Activated naive CD4-positive, alpha-beta T cell treated with anti-CD3 and anti-CD28 coated beads for 36 hours (primary cell): ENCODE measurements around the gene BACE1-AS. TPM values are rescaled to one million over a fixed set of nuclear protein-coding genes. Genes with fewer than 3 reads are reported as not detected.
"Not testable (repeated sequence)": the region's sequence is repeated elsewhere in the genome, so short reads cannot be mapped to it uniquely, and the experiment has no call there.

Experiments
- CTCF ChIA-PET: fragments of 350-600 bp; sonication (Branson Sonifier 250); formaldehyde crosslinking; loops from one replicate; lab custom pipeline; 2021; ENCODE audit warnings: antibody characterized with exemption; lab: Charles Lee
- DNase-seq: peaks from one replicate; pipeline ENCODE4 v3.0.0-alpha.2; 2020
- H3K27ac Mint-ChIP-seq: one replicate; pipeline ENCODE4 v1.8.0; 2021; ENCODE audit warnings: mild to moderate bottlenecking, mixed read lengths
- H3K27me3 Mint-ChIP-seq: one replicate; pipeline ENCODE4 v1.8.0; 2021; ENCODE audit warnings: low read depth, mixed read lengths
- H3K36me3 Mint-ChIP-seq: one replicate; pipeline ENCODE4 v1.8.0; 2021; ENCODE audit warnings: low read depth, mixed read lengths
- H3K4me1 Mint-ChIP-seq: one replicate; pipeline ENCODE4 v1.8.0; 2021; ENCODE audit warnings: low read depth, mixed read lengths
- H3K4me3 Mint-ChIP-seq: one replicate; pipeline ENCODE4 v1.8.0; 2021; ENCODE audit warnings: mild to moderate bottlenecking, moderate library complexity, mixed read lengths
- H3K9me3 Mint-ChIP-seq: one replicate; pipeline ENCODE4 v1.8.0; 2021; ENCODE audit warnings: mixed read lengths
- intact Hi-C: fragments of 100-400 bp; cut with micrococcal nuclease; formaldehyde crosslinking; loops from one replicate; pipeline ENCODE4 v1.15.1; 2023
- total RNA-seq, 2 experiments: library from RNA; stranded (reverse); gene quantifications; one replicate each; pipeline ENCODE4 v1.2.3, GENCODE V29; 2021

BACE1-AS gene
- total RNA-seq, result 1 to 10 TPM; 2.8 to 3.0 TPM

DNA sequence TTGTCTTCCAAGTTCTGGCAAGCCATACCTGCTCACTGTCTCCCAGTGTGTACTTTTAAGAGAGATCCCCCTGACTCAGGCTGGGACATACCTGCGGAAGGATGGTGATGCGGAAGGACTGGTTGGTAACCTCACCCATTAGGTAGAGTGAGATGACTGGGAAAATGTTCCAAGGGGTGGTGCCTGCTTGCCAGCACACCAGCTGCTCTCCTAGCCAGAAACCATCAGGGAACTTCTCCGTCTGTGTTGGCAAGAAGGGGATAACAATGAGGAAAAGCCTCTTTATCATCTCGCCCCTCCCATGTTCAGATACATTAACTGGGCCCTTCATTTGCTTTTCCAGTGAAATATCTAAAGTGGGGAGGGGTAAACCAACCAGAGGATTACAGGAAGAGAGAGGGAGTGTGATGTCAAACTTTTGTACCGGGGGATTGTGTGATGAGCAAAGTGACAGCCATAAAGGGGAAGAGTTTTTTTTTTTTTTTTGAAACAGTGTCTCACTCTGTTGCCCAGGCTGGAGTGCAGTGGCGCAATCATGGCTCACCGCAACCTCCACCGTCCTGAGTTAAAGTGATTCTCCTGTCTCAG is at the start of gene BACE1-AS:
TSS of gene BACE1-AS (plus strand) at position 538 of the 588 bp plus-strand sequence.
- Mint-ChIP-seq H3K27me3 (no peaks in the 10 kb centered on the region), H3K9me3 (no peaks in the 10 kb centered on the region), H3K27ac (no peak within 1 kb of the TSS), H3K4me1 (no peaks in the 10 kb centered on the region), H3K36me3 (peaks cover 7% of the 10 kb centered on the region), H3K4me3 (no peak within 1 kb of the TSS)
- intact Hi-C loops, result no loop called here
- CTCF ChIA-PET, result no interaction called here
- DNase-seq, result no peak

DNA sequence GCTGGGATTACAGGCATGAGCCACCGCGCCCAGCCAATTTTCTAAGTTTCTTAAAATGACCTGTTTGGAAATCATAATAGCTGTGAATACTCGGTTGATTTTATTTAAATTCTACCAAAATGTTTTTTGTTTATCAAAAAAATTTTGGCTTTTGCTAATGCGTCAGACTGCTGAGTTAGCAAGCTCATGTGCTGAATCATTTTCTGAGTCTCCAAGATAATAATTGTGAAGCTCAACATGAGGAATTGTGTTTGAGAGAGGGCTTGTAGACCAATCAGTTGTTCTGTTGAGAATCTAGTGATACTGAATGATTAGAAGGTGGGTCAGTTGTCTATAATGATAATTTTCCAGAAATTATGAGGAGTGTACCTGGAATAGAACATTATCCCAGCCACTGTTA is 42.8 kb upstream of the BACE1-AS start:
- no peaks in the 10 kb centered on the region for H3K27me3 Mint-ChIP-seq
- no peaks in the 10 kb centered on the region for H3K9me3 Mint-ChIP-seq
- no peak overlapping the region for H3K27ac Mint-ChIP-seq
- no peak overlapping the region for H3K4me3 Mint-ChIP-seq
- no peak for DNase-seq
- intact Hi-C loops, result no loop called here
- no peaks in the 10 kb centered on the region for H3K4me1 Mint-ChIP-seq
- CTCF ChIA-PET, result no interaction called here
- H3K36me3 Mint-ChIP-seq, result peaks cover 23% of the 10 kb centered on the region

DNA sequence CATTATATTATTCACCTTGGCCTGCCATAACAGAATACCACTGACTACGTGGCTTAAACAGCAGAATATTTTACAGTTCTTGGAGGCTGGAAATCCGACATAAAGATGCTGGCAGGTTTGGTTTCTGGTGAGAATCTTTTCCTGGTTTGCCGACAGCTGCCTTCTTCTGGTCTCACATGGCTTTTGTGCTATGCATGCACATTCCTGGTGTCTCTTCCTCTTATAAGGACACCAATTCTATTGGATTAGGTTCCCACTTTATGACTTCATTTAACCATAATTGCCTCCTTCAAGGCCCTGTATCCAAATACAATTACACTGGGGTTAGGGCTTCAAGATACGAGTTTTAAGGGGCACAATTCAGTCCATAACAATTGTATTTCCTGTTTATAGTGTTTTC is 41.6 kb upstream of the BACE1-AS start:
- H3K4me3 Mint-ChIP-seq, result no peak overlapping the region
- no peaks in the 10 kb centered on the region for H3K9me3 Mint-ChIP-seq
- no peak overlapping the region for H3K27ac Mint-ChIP-seq
- peaks cover 20% of the 10 kb centered on the region for H3K36me3 Mint-ChIP-seq
- CTCF ChIA-PET, result no interaction called here
- no peaks in the 10 kb centered on the region for H3K27me3 Mint-ChIP-seq
- intact Hi-C loops, result no loop called here
- no peaks in the 10 kb centered on the region for H3K4me1 Mint-ChIP-seq
- no peak for DNase-seq

DNA sequence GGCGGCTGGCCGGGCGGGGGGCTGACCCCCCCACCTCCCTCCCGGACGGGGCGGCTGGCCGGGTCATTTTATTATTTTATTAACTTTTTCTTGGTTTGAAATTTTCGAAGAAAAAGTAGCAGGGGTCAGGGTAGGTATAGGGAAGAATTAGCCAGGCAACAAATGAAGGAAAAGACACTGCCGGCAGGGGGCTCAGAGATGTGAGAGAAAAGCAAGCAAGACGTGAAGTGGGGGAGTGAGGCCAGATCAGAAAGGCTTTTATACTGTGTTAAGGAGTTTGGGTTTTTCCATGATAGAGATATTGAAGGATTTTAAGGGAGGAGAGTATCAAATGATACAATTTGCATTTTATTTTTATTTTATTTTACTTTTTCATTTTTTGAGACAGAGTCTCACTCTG is 39.6 kb upstream of the BACE1-AS start:
- H3K4me1 Mint-ChIP-seq, result no peaks in the 10 kb centered on the region
- no peaks in the 10 kb centered on the region for H3K9me3 Mint-ChIP-seq
- CTCF ChIA-PET, result no interaction called here
- peaks cover 14% of the 10 kb centered on the region for H3K36me3 Mint-ChIP-seq
- no peak overlapping the region for H3K4me3 Mint-ChIP-seq
- intact Hi-C loops, result no loop called here
- no peak for DNase-seq
- no peak overlapping the region for H3K27ac Mint-ChIP-seq
- no peaks in the 10 kb centered on the region for H3K27me3 Mint-ChIP-seq

DNA sequence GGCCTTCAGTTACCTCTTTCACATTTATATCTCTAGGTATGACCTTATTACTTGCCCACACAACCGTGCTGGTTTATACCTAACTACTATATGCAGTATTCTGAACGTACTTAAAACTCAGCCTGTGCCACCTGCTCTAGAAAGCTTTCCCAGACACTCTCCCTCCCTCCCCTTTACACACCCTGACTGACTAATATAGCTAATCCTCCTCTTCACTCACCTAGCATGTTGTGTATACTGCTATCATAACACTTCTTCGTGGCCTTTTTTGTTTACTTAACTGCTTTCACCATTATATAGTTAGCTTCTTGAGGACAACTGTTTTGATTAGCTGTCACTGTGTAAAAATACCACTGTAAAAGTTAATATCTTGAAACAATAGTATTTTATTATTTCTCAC is 35.2 kb upstream of the BACE1-AS start:
- Mint-ChIP-seq H3K27me3 (no peaks in the 10 kb centered on the region), H3K9me3 (no peaks in the 10 kb centered on the region)
- CTCF ChIA-PET, result interaction anchor here (1.2 kb wide), 1 partner anchor 15 kb away, joined by 3 read pairs; no protein-coding TSS in a partner anchor

DNA sequence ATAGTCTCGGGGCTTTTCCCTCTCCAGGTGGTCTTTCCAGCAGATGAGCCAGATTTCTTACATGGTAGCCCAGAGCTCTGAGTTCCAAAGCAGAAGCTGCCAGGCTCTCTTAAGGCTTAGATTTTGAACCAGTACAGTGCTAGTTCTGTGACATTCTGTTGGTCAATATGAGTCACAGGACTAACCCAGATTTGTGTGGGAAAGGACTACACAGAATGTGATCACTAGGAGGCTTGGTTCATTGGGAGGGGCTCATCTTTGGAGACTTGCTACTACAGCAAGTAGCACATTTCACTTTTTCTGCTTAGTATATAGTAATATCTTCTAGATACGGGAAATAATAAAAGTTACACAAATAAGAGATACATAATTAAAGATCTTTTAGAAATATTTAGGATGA is 34.6 kb upstream of the BACE1-AS start:
- H3K27me3 Mint-ChIP-seq, result no peaks in the 10 kb centered on the region
- intact Hi-C loops, result no loop called here
- H3K4me1 Mint-ChIP-seq, result no peaks in the 10 kb centered on the region
- H3K4me3 Mint-ChIP-seq, result no peak overlapping the region
- peaks cover 6% of the 10 kb centered on the region for H3K36me3 Mint-ChIP-seq
- no peak overlapping the region for H3K27ac Mint-ChIP-seq
- no peaks in the 10 kb centered on the region for H3K9me3 Mint-ChIP-seq
- DNase-seq, result no peak
- CTCF ChIA-PET, result interaction anchor here (1.2 kb wide), 1 partner anchor 16 kb away, joined by 3 read pairs; no protein-coding TSS in a partner anchor

More for the DNA sequence above, 35.2 kb upstream of the BACE1-AS start:
- intact Hi-C loops, result no loop called here
- DNase-seq, result no peak
- Mint-ChIP-seq H3K4me1 (no peaks in the 10 kb centered on the region), H3K4me3 (no peak overlapping the region), H3K27ac (no peak overlapping the region), H3K36me3 (peaks cover 6% of the 10 kb centered on the region)

DNA sequence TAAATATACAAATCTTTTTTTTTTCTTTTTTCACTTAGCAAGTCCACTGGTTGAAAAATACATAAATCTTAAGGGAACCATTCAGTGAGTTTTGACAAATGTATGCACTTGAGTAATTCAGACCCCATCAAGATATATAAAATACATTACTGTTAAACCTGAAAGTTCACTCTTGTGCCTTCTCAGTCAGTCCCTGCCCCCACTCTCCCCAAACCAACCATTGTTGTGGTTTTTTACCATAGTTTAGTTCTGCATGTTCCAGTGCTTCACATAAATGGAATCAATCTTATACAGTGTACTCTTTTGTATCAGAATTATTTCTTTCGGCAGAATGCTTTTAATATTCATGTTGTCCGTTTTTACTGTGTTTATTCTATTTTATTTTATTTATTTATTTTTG is 32.6 kb upstream of the BACE1-AS start:
- no peaks in the 10 kb centered on the region for H3K9me3 Mint-ChIP-seq

DNA sequence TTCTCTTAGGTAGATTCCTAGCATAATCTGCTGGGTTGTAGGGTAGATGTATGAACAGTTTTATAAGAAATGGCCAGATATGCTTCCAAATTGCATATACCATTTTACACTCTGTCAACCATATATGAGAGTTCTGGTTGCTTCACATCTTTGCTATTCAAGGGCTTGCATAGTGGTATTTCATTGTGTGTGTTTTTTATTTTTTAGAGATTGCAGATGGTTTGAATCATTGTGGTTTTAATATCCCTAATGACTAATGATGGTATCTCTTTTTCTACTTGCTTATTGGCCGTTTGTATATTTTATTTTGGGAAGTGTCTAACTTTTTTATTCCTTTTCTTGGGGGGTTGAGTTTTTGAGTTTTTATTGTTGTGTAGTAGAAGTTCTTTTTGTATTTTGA is 31.7 kb upstream of the BACE1-AS start:
- Mint-ChIP-seq H3K36me3 (peaks cover 11% of the 10 kb centered on the region), H3K27me3 (no peaks in the 10 kb centered on the region), H3K4me3 (no peak overlapping the region), H3K9me3 (no peaks in the 10 kb centered on the region), H3K4me1 (no peaks in the 10 kb centered on the region), H3K27ac (no peak overlapping the region)
- no peak for DNase-seq
- CTCF ChIA-PET, result no interaction called here
- intact Hi-C loops, result no loop called here

More for the DNA sequence above, 32.6 kb upstream of the BACE1-AS start:
- intact Hi-C loops, result no loop called here
- Mint-ChIP-seq H3K4me3 (no peak overlapping the region), H3K27me3 (no peaks in the 10 kb centered on the region), H3K36me3 (peaks cover 9% of the 10 kb centered on the region), H3K27ac (no peak overlapping the region), H3K4me1 (no peaks in the 10 kb centered on the region)
- DNase-seq, result no peak
- CTCF ChIA-PET, result no interaction called here

DNA sequence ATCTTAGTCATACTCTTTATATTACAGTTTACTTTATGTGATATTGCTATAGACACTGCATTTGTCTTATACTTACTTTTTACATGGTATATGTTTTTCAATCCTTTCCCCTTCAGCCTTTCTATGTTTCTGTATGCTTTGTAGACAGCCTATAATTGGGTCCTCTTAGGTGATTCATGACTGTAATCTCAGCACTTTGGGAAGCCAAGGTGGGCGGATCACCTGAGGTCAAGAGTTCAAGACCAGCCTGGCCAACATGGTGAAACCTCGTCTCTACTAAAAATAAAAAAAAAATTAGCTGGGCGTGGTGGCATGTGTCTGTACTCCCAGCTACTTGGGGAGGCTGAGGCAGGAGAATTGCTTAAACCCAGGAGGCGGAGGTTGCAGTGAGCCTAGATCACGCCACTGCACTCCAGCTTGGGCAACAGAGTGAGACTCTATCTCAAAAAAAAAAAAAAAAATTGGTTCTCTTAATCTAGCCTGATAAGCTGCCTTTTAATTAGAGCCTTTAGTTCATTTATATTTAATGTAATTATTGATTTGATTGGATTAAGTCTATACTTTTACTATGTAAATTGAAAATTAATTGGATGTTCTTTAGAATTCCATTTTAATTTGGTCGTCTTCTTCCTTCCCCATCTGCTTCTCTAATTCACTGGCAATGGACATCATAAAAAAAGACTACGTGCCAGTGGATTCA is 26.4 kb upstream of the BACE1-AS start:
- DNase-seq, result not testable (repeated sequence)

DNA sequence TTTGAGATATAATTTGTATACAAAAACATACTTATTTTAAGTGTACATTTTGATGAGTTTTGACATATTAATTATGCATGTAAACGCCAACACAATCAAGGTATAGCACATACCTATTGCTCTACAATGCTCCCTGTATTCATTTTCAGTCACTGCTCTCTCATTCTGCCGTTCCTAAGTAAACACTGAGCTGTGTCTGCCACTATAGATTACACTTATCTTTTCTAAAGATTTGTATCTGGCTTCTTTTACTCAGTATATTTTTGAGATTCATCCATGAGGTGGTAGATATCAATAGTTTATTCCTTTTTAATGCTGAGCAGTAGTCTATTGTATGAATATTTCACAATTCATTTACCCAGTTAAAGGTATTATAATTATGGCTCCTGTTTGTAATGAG is 25.4 kb upstream of the BACE1-AS start:
- no peaks in the 10 kb centered on the region for H3K9me3 Mint-ChIP-seq
- H3K27me3 Mint-ChIP-seq, result no peaks in the 10 kb centered on the region
- CTCF ChIA-PET, result no interaction called here
- peaks cover 5% of the 10 kb centered on the region for H3K36me3 Mint-ChIP-seq
- intact Hi-C loops, result no loop called here
- H3K4me3 Mint-ChIP-seq, result no peak overlapping the region
- DNase-seq, result no peak
- H3K4me1 Mint-ChIP-seq, result no peaks in the 10 kb centered on the region
- H3K27ac Mint-ChIP-seq, result no peak overlapping the region

More for the DNA sequence above, 26.4 kb upstream of the BACE1-AS start:
- intact Hi-C loops, H3K27me3 Mint-ChIP-seq, H3K36me3 Mint-ChIP-seq, H3K4me3 Mint-ChIP-seq, H3K4me1 Mint-ChIP-seq, CTCF ChIA-PET, H3K27ac Mint-ChIP-seq, H3K9me3 Mint-ChIP-seq: not testable (repeated sequence)

DNA sequence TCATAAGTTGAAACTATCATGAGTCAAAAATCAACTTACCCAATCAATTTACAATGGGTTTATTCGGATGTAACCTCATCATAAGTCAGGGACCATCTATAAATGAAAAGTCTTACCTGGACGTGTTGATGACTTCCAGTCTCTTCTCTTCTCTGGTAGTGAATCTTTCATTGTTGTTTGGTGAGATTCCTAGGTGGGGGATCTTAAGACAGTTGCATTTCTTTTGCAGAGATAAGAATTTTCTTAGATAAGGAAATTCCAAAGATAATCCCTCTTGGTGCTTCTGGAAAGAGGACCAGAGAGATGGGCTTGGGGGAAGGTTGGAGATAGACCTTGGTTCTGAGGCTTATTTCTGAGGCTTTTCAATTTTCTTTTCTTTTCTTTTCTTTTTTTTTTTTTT is 21.3 kb upstream of the BACE1-AS start:
- no peak overlapping the region for H3K27ac Mint-ChIP-seq
- intact Hi-C loops, result no loop called here
- DNase-seq, result no peak
- H3K4me1 Mint-ChIP-seq, result no peaks in the 10 kb centered on the region
- peaks cover 9% of the 10 kb centered on the region for H3K36me3 Mint-ChIP-seq
- CTCF ChIA-PET, result no interaction called here
- H3K4me3 Mint-ChIP-seq, result no peak overlapping the region
- no peaks in the 10 kb centered on the region for H3K27me3 Mint-ChIP-seq
- H3K9me3 Mint-ChIP-seq, result peaks cover 2% of the 10 kb centered on the region

DNA sequence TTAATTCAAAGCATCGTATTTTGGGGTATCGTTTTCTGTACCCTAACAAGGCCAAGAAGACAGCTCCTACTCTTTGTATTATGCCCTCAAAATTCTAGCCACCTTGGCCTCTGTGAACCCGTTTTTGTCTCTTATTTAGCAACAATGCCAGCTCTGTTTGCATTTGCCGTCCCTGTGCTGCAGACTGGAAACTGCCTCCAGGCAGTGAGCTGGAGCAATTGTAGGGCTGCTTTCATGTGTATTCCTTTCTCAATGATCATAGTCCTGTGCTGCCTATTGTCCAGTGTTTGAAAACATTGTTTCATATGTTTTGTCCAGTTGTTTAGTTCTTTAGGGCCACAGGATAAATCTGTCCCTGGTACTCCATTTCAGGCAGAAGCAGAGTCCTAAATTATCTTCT is 19.9 kb upstream of the BACE1-AS start:
- H3K4me1 Mint-ChIP-seq, result no peaks in the 10 kb centered on the region
- no peak overlapping the region for H3K4me3 Mint-ChIP-seq
- H3K27ac Mint-ChIP-seq, result no peak overlapping the region

DNA sequence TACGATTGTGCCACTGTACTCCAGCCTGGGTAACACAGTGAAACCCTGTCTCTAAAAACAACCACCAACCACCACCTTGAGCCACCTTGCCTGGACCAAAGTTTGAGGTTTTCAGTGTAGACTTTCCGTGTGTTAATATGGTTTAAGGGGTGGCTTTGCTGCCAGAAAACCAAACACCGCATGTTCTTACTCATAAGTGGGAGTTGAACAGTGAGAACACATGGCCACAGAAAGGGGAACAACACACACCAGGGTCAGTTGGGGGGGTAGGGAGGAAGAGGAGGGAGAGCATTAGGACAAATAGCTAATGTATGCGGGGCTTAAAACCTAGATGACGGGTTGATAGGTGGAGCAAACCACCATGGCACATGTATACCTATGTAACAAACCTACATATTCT is 19.0 kb upstream of the BACE1-AS start:
- H3K4me3 Mint-ChIP-seq, intact Hi-C loops, DNase-seq, H3K27ac Mint-ChIP-seq, CTCF ChIA-PET, H3K27me3 Mint-ChIP-seq, H3K9me3 Mint-ChIP-seq, H3K4me1 Mint-ChIP-seq: not testable (repeated sequence)
- peaks cover 12% of the 10 kb centered on the region for H3K36me3 Mint-ChIP-seq

More for the DNA sequence above, 19.9 kb upstream of the BACE1-AS start:
- H3K27me3 Mint-ChIP-seq, result no peaks in the 10 kb centered on the region
- no peak for DNase-seq
- CTCF ChIA-PET, result no interaction called here
- intact Hi-C loops, result no loop called here
- H3K9me3 Mint-ChIP-seq, result peaks cover 2% of the 10 kb centered on the region
- H3K36me3 Mint-ChIP-seq, result peaks cover 12% of the 10 kb centered on the region
